Fibroblast of lung (primary cell): ENCODE results near the gene FAT2. TPM values are rescaled to one million over a fixed set of nuclear protein-coding genes. Genes with fewer than 3 reads are reported as not detected.
"Not testable (repeated sequence)": the region's sequence is repeated elsewhere in the genome, so short reads cannot be mapped to it uniquely, and the experiment has no call there.

Experiments
- DNase-seq, 2 donors: peaks; one replicate each; pipeline versions ENCODE4 v3.0.0 to v3.0.0-alpha.2; 2010; ENCODE audit warnings: low read depth in 2 of 2
- H2AFZ ChIP-seq: 2 replicates; pipeline ENCODE4 v1.5.1; 2012; ENCODE audit warnings: low read length, control low read depth, inconsistent platforms
- H3K27ac ChIP-seq: 2 replicates; pipeline ENCODE4 v1.5.1; 2011; ENCODE audit warnings: low read length, control low read depth; ENCODE audit not compliant: insufficient read depth
- H3K27me3 ChIP-seq: 2 replicates; pipeline ENCODE4 v1.5.1; 2011; ENCODE audit warnings: mild to moderate bottlenecking, low read length; ENCODE audit not compliant: control insufficient read depth, insufficient read depth
- H3K36me3 ChIP-seq: 2 replicates; pipeline ENCODE4 v1.5.1; 2011; ENCODE audit warnings: low read length; ENCODE audit not compliant: control insufficient read depth, insufficient read depth
- H3K4me1 ChIP-seq: 2 replicates; pipeline ENCODE4 v1.5.1; 2011; ENCODE audit warnings: low read length; ENCODE audit not compliant: control insufficient read depth, insufficient read depth; ENCODE audit errors: extremely low read depth
- H3K4me2 ChIP-seq: 2 replicates; pipeline ENCODE4 v1.5.1; 2011; ENCODE audit warnings: low read length, control low read depth; ENCODE audit not compliant: insufficient read depth; ENCODE audit errors: extremely low read depth
- H3K4me3 ChIP-seq, 4 experiments: fragments of 200-600 bp in 1 of 4; sonication (generic) in 1 of 4; replicated peaks in 1 of 4; 2 replicates each; pipeline ENCODE4 v1.5.1; 2011 to 2016; ENCODE audit warnings: low read length in 4 of 4, low read depth in 3 of 4, mild to moderate bottlenecking in 3 of 4, control low read depth in 2 of 4, inconsistent platforms in 1 of 4, mixed read lengths in 1 of 4; ENCODE audit not compliant: insufficient read depth in 1 of 4; ENCODE audit errors: control extremely low read depth in 1 of 4
- H3K79me2 ChIP-seq: 2 replicates; pipeline ENCODE4 v1.5.1; 2012; ENCODE audit warnings: mild to moderate bottlenecking, low read length, inconsistent platforms; ENCODE audit not compliant: control insufficient read depth, insufficient read depth
- H3K9ac ChIP-seq: 2 replicates; pipeline ENCODE4 v1.5.1; 2011; ENCODE audit warnings: mild to moderate bottlenecking, low read length, control low read depth; ENCODE audit not compliant: insufficient read depth
- H3K9me3 ChIP-seq: 2 replicates; pipeline ENCODE4 v1.5.1; 2012; ENCODE audit warnings: low read depth, low read length; ENCODE audit not compliant: control insufficient read depth, insufficient read depth
- H4K20me1 ChIP-seq: 2 replicates; pipeline ENCODE4 v1.5.1; 2011; ENCODE audit warnings: low read length; ENCODE audit not compliant: control insufficient read depth, insufficient read depth; ENCODE audit errors: extremely low read depth
- EZH2 ChIP-seq: IDR thresholded peaks from 2 replicates; pipeline ENCODE4 v1.5.1; 2012; ENCODE audit warnings: low read length, control low read depth, mild to moderate bottlenecking; ENCODE audit errors: missing control alignments
- polyA plus RNA-seq, 2 donors: library from polyadenylated mRNA; depleted of rRNA in 1 of 2; stranded (reverse) in 1 of 2; unstranded in 1 of 2; fragments of >200 nt; gene quantifications; 2 replicates each; pipeline ENCODE4 v1.2.1, GENCODE V29; 2011 to 2012; ENCODE audit warnings: missing spikeins in 1 of 2
- total RNA-seq: library from RNA; depleted of rRNA; stranded (reverse); fragments of >200 nt; gene quantifications from 2 replicates; pipeline ENCODE4 v1.2.1, GENCODE V29; 2014
- TF ChIP-seq, protein P1 (sequence below), 2 donors: IDR thresholded peaks in 1 of 2; conservative IDR thresholded peaks in 1 of 2; 1 replicate in 1 of 2; 2 replicates in 1 of 2; pipeline ENCODE4 v1.5.1; 2011 to 2012; ENCODE audit warnings: low read length in 2 of 2, control low read depth in 1 of 2, inconsistent platforms in 1 of 2, low read depth in 1 of 2, mild to moderate bottlenecking in 1 of 2

FAT2 gene
- total and polyA plus RNA-seq, 2 donors (not counting 1 experiment from before 2014, with no cell fraction given), result under 0.01 TPM; not detected in 1

GRCh38 chr5:151580239-151580638 lies 10.9 kb downstream of the FAT2 start:
- Histone ChIP-seq H3K4me3 (no peak overlapping the region), H3K9me3 (no peaks in the 10 kb centered on the region), H4K20me1 (no peaks in the 10 kb centered on the region), H3K27me3 (no peaks in the 10 kb centered on the region), H2AFZ (no peak overlapping the region), H3K36me3 (no peaks in the 10 kb centered on the region), H3K4me2 (no peak overlapping the region), H3K9ac (no peak overlapping the region), H3K4me1 (no peaks in the 10 kb centered on the region), H3K27ac (no peak overlapping the region), H3K79me2 (no peaks in the 10 kb centered on the region)
- TF ChIP-seq, protein P1, sequence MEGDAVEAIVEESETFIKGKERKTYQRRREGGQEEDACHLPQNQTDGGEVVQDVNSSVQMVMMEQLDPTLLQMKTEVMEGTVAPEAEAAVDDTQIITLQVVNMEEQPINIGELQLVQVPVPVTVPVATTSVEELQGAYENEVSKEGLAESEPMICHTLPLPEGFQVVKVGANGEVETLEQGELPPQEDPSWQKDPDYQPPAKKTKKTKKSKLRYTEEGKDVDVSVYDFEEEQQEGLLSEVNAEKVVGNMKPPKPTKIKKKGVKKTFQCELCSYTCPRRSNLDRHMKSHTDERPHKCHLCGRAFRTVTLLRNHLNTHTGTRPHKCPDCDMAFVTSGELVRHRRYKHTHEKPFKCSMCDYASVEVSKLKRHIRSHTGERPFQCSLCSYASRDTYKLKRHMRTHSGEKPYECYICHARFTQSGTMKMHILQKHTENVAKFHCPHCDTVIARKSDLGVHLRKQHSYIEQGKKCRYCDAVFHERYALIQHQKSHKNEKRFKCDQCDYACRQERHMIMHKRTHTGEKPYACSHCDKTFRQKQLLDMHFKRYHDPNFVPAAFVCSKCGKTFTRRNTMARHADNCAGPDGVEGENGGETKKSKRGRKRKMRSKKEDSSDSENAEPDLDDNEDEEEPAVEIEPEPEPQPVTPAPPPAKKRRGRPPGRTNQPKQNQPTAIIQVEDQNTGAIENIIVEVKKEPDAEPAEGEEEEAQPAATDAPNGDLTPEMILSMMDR (conservative IDR thresholded peaks at IDR 0.05 in 1 of 2, IDR thresholded peaks at IDR 0.05 in 1 of 2; ENCODE audit: low read depth in 1 of 2, low read length in 2 of 2), result no peak
- no peak for TF ChIP-seq EZH2
- DNase-seq, result no peak

DNA sequence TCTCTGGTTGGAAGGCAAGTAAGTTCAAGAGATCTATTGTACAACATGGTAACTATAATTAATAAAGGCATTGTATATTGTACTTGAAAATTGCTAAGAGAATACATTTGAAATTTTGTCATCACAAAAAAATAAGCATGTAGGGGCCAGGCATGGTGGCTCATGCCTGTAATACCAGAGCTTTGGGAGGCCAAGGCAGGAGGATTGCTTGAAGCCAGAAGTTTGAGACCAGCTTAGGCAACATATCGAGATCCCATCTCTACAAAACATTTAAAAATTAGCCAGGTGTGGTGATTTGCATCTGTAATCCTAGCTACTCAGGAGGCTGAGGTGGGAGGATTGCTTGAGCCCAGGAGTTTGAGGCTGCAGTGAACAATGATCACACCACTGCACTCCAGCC lies 12.0 kb downstream of the FAT2 start:
- H3K4me1 ChIP-seq, H3K27me3 ChIP-seq, H3K79me2 ChIP-seq, H3K36me3 ChIP-seq, H4K20me1 ChIP-seq, H3K9ac ChIP-seq, H3K4me3 ChIP-seq, H2AFZ ChIP-seq, H3K27ac ChIP-seq, H3K9me3 ChIP-seq, H3K4me2 ChIP-seq, DNase-seq: not testable (repeated sequence)

DNA sequence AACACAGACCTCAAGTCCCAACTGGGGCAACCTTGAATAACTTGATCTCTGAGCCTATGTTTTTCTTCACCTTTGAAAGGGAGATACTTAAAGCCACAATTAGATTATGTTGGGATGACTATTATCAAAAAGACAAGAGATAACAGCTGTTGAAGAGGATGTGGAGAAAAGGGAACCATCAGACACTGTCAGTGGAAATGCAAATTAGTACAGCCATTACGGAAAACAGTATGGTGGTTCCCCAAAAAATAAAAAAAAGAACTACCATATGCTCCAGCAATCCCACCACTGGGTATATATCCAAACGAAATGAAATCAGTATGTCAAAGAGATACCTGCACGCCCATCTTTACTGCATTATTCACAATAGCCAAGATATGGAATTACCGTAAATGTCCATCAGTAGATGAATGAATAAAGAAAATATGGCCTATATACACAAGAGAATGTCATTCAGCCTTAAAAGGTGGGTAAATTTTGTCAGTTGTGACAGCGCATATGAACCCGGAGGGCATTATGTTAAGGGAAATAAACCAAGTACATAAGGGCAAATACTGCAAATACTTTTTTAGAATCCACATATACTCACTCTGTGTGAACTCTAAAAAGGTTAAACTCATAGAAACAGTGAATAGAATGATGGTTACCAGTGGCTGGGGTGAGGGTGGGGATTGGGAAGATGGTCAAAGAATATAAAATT lies 12.7 kb downstream of the FAT2 start:
- H3K27ac ChIP-seq, result no peak overlapping the region
- no peak overlapping the region for H3K9ac ChIP-seq
- H3K27me3 ChIP-seq, result peaks cover 2% of the 10 kb centered on the region
- H3K9me3 ChIP-seq, result no peaks in the 10 kb centered on the region
- no peak for TF ChIP-seq EZH2
- TF ChIP-seq, protein P1 (conservative IDR thresholded peaks at IDR 0.05 in 1 of 2, IDR thresholded peaks at IDR 0.05 in 1 of 2; ENCODE audit: low read depth in 1 of 2, low read length in 2 of 2), result no peak
- no peaks in the 10 kb centered on the region for H3K4me1 ChIP-seq
- H4K20me1 ChIP-seq, result no peaks in the 10 kb centered on the region
- no peaks in the 10 kb centered on the region for H3K79me2 ChIP-seq
- H2AFZ ChIP-seq, result no peak overlapping the region
- no peak for DNase-seq
- H3K36me3 ChIP-seq, result no peaks in the 10 kb centered on the region
- H3K4me2 ChIP-seq, result no peak overlapping the region
- no peak overlapping the region for H3K4me3 ChIP-seq
